Ramos (cell line): Measurements from ENCODE around the gene GARIN3.

Experiments
- in situ Hi-C: fragments of 300-500 bp; cut with MboI; formaldehyde crosslinking; loops from one replicate; pipeline ENCODE4 v1.14.3; 2022; ENCODE audit warnings: low sequenced_read_pairs; ENCODE audit not compliant: unreplicated experiment

GARIN3 gene

GRCh38 chr5:157150995-157151394 lies 15.1 kb downstream of the GARIN3 start:
- in situ Hi-C loops: no loop called here

- in situ Hi-C loops: no loop called here
Observed at GRCh38 chr5:157148734-157149615, 17.1 kb downstream of the GARIN3 start.

GRCh38 chr5:157143127-157143971 lies 22.7 kb downstream of the GARIN3 start:
- in situ Hi-C loops: no loop called here

- in situ Hi-C loops: no loop called here
Observed at GRCh38 chr5:157142317-157143126, 23.5 kb downstream of the GARIN3 start, which contains the start of gene MED7. Gene MED7 (minus strand): TSS chr5:157142865. CDS start chr5:157139431, 3,434 bp downstream.

- in situ Hi-C loops: no loop called here
Observed at GRCh38 chr5:157137691-157138090, 28.4 kb downstream of the GARIN3 start.

GRCh38 chr5:157132281-157132612 lies 33.8 kb downstream of the GARIN3 start:
- in situ Hi-C loops: no loop called here

- in situ Hi-C loops: no loop called here
Observed at GRCh38 chr5:157130925-157131324, 35.1 kb downstream of the GARIN3 start.

GRCh38 chr5:157121709-157122108 lies 44.4 kb downstream of the GARIN3 start:
- in situ Hi-C loops: no loop called here

- in situ Hi-C loops: no loop called here
Observed at GRCh38 chr5:157120102-157120501, 46.0 kb downstream of the GARIN3 start.

GRCh38 chr5:157116483-157116954 lies 49.5 kb downstream of the GARIN3 start:
- in situ Hi-C loops: no loop called here

- in situ Hi-C loops: no loop called here
Observed at GRCh38 chr5:157115502-157115901, 50.6 kb downstream of the GARIN3 start.

- in situ Hi-C loops: no loop called here
Observed at GRCh38 chr5:157115012-157115411, 51.1 kb downstream of the GARIN3 start.

- in situ Hi-C loops: no loop called here
Observed at GRCh38 chr5:157113002-157113401, 53.1 kb downstream of the GARIN3 start.
